ENCODE results near the gene CHD3.

Gene CHD3

DNA sequence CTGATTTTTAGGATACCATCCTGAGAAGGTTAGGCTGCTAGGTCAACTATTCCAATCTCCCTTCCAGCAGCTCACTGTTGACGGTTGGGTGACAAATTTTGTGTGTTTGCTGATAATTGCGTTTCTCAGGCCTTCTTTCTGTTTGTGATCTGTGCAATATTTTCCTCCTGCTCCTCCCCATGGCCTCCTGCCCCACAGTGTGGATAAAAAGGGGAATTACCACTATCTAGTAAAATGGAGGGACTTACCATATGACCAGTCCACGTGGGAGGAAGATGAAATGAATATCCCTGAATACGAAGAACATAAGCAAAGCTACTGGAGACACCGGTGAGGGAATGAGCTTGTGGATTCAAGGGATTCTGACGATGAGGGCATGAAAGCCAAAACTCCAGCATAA, 9.2 kb downstream of the CHD3 start:
- DNase-seq (ENCODE audit: low read depth in 2 of 2): peak; percentile 72 to 79
- TF ChIP-seq, protein P1, sequence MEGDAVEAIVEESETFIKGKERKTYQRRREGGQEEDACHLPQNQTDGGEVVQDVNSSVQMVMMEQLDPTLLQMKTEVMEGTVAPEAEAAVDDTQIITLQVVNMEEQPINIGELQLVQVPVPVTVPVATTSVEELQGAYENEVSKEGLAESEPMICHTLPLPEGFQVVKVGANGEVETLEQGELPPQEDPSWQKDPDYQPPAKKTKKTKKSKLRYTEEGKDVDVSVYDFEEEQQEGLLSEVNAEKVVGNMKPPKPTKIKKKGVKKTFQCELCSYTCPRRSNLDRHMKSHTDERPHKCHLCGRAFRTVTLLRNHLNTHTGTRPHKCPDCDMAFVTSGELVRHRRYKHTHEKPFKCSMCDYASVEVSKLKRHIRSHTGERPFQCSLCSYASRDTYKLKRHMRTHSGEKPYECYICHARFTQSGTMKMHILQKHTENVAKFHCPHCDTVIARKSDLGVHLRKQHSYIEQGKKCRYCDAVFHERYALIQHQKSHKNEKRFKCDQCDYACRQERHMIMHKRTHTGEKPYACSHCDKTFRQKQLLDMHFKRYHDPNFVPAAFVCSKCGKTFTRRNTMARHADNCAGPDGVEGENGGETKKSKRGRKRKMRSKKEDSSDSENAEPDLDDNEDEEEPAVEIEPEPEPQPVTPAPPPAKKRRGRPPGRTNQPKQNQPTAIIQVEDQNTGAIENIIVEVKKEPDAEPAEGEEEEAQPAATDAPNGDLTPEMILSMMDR (IDR thresholded peaks at IDR 0.05; ENCODE audit: low read depth, low read length): peak; percentile 45
- no peak overlapping the region for H3K4me3 ChIP-seq (replicated peaks in 1 of 2; ENCODE audit: low read depth in 2 of 2, low read length in 2 of 2)

DNA sequence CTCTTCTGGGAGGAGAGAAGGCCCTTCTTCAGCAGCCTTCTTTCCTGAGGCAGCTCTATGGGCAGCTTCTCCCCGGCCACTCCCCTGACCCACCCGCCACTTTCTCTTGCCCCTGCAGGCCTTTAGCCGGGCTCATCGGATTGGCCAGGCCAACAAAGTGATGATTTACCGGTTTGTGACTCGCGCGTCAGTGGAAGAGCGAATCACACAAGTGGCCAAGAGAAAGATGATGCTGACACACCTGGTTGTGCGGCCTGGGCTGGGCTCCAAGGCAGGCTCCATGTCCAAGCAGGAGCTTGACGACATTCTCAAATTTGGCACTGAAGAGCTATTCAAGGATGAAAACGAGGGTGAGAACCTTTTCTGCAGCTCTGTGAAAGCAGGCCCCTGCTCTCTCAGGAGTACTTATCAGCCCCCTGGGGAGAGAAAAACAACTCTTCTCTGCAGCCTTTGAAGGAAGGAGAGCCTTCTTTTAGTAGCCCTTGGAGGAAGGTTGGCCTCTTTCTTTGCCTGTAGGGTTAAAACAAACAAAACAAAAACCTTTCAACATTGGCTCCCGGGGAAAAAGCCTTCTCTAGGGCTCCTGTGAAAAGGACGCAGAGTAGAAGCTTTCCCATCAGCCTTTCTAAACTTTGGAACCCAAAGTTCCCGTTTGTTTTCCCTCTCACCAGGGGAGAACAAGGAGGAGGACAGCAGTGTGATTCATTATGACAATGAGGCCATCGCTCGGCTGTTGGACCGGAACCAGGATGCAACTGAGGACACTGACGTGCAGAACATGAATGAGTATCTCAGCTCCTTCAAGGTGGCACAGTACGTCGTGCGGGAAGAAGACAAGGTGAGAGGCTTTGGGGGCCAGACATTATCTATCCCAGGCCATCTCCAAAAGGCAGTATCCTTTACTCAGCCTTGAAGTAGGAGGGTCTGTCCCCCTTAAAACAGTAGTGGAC, 14.8 kb downstream of the CHD3 start:
- H3K4me3 ChIP-seq (replicated peaks in 1 of 2; ENCODE audit: low read depth in 2 of 2, low read length in 2 of 2): no peak overlapping the region
- DNase-seq (ENCODE audit: low read depth in 2 of 2): no peak
- TF ChIP-seq, protein P1 (IDR thresholded peaks at IDR 0.05; ENCODE audit: low read depth, low read length): no peak

DNA sequence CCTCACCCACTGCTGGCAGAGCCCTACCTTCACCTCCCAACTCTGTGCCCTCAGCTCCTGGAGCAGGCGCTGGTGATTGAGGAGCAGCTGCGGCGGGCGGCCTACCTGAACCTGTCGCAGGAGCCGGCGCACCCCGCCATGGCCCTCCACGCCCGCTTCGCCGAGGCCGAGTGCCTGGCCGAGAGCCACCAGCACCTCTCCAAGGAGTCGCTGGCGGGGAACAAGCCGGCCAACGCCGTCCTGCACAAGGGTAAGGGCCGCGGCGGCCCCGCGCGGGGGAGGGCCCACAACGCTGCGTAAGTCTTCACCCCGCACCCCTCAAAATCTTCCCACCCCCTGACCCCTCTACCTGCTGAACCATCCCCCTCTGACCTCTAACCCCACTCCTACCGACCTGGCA, 20.5 kb downstream of the CHD3 start:
- DNase-seq (ENCODE audit: low read depth in 2 of 2): no peak
- H3K4me3 ChIP-seq (replicated peaks in 1 of 2; ENCODE audit: low read depth in 2 of 2, low read length in 2 of 2): no peak overlapping the region
- TF ChIP-seq, protein P1 (IDR thresholded peaks at IDR 0.05; ENCODE audit: low read depth, low read length): no peak

DNA sequence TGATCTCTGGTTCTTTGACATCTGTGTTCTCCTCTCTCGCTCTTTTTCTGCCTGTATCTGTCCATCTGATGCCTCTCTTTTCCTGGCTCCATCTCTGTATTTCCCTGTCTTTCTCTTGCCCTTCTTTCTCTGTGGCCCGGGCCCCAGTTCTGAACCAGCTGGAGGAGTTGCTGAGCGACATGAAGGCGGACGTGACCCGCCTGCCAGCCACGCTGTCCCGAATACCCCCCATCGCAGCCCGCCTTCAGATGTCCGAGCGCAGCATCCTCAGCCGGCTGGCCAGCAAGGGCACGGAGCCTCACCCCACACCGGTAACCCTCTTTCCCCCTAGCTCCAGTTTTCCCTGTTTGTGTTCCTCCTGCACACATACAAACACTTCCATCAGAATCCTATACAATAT, 21.7 kb downstream of the CHD3 start:
- no peak overlapping the region for H3K4me3 ChIP-seq (replicated peaks in 1 of 2; ENCODE audit: low read depth in 2 of 2, low read length in 2 of 2)
- DNase-seq (ENCODE audit: low read depth in 2 of 2): no peak
- TF ChIP-seq, protein P1 (IDR thresholded peaks at IDR 0.05; ENCODE audit: low read depth, low read length): no peak

DNA sequence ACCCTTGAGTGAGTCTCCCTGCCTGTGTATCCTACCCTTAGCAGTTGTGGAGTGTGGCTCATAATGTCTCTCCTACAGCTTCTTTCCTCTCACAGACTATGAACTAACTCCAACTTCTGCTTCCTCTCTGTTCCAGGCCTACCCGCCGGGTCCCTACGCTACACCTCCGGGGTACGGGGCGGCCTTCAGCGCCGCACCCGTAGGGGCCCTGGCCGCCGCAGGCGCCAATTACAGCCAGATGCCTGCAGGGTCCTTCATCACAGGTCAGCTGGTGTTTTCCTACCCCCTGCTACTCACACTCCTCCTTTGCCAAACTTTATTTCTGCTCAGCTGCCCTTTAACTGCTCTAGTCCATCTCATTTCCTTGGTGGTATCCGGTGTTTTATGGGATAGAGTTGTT, 22.1 kb downstream of the CHD3 start:
- no peak overlapping the region for H3K4me3 ChIP-seq (replicated peaks in 1 of 2; ENCODE audit: low read depth in 2 of 2, low read length in 2 of 2)
- DNase-seq (ENCODE audit: low read depth in 2 of 2): no peak
- TF ChIP-seq, protein P1 (IDR thresholded peaks at IDR 0.05; ENCODE audit: low read depth, low read length): no peak

DNA sequence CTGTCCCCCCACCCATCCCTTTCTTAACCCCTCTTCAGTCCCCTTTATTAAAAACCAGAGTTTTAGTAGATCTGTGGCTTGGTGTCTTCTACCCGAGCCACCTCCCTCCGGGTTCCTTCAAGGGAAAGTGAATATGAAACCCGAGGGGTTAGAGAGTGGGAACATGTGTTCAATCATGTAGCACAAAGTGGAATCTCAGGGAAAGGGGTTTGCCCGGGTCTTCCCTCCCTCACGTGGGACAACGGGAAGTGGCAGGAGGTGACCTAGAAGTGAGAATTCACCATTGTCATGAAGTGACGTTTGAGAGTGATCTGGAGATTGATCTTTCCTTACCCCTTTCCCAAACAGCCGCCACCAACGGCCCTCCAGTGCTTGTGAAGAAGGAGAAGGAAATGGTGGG, 22.5 kb downstream of the CHD3 start:
- TF ChIP-seq, protein P1 (IDR thresholded peaks at IDR 0.05; ENCODE audit: low read depth, low read length): no peak
- DNase-seq (ENCODE audit: low read depth in 2 of 2): no peak
- H3K4me3 ChIP-seq (replicated peaks in 1 of 2; ENCODE audit: low read depth in 2 of 2, low read length in 2 of 2): no peak overlapping the region
